BLaER1 (cell line): ENCODE measurements around the gene POU2AF3.

Experiments used
- H3K27ac ChIP-seq: shearing (Covaris generic); formaldehyde crosslinking; 2 replicates; pipeline ENCODE4 v1.8.1; 2022
- H3K27me3 ChIP-seq: shearing (Covaris generic); formaldehyde crosslinking; 2 replicates; pipeline ENCODE4 v1.8.1; 2022
- H3K36me3 ChIP-seq: shearing (Covaris generic); formaldehyde crosslinking; 2 replicates; pipeline ENCODE4 v1.8.1; 2022
- H3K4me1 ChIP-seq: shearing (Covaris generic); formaldehyde crosslinking; 2 replicates; pipeline ENCODE4 v1.8.1; 2022
- H3K4me2 ChIP-seq: shearing (Covaris generic); formaldehyde crosslinking; 2 replicates; pipeline ENCODE4 v1.8.1; 2022
- H3K4me3 ChIP-seq: shearing (Covaris generic); formaldehyde crosslinking; 2 replicates; pipeline ENCODE4 v1.8.1; 2022
- H3K9ac ChIP-seq: shearing (Covaris generic); formaldehyde crosslinking; 2 replicates; pipeline ENCODE4 v1.8.1; 2022
- H3K9me3 ChIP-seq: shearing (Covaris generic); formaldehyde crosslinking; 2 replicates; pipeline ENCODE4 v1.8.1; 2022
- H4K20me1 ChIP-seq: shearing (Covaris generic); formaldehyde crosslinking; 2 replicates; pipeline ENCODE4 v1.8.1; 2022
- Cebpa-rat ChIP-seq: shearing (Covaris generic); IDR thresholded peaks from 2 replicates; pipeline ENCODE4 v1.8.1; 2022

The POU2AF3 gene

GRCh38 chr11:111334532-111335502 lies 36.5 kb downstream of the POU2AF3 start:
- H3K4me1 ChIP-seq, result peaks cover 13% of the 10 kb centered on the region

GRCh38 chr11:111335549-111335948 lies 37.2 kb downstream of the POU2AF3 start:
- H3K9ac ChIP-seq, result no peak overlapping the region
- no peak for TF ChIP-seq Cebpa-rat
- H3K9me3 ChIP-seq, result peaks cover 3% of the 10 kb centered on the region; the same call in 1 of the 2 replicates
- no peaks in the 10 kb centered on the region for H4K20me1 ChIP-seq
- peaks cover 8% of the 10 kb centered on the region; the same call in 1 of the 2 replicates for H3K36me3 ChIP-seq
- H3K4me1 ChIP-seq, result peaks cover 6% of the 10 kb centered on the region; the same call in 1 of the 2 replicates
- H3K4me2 ChIP-seq, result no peak overlapping the region
- no peak overlapping the region for H3K27ac ChIP-seq
- no peak overlapping the region for H3K4me3 ChIP-seq
- H3K27me3 ChIP-seq, result no peaks in the 10 kb centered on the region

More at GRCh38 chr11:111334532-111335502, 36.5 kb downstream of the POU2AF3 start:
- Histone ChIP-seq H4K20me1 (no peaks in the 10 kb centered on the region), H3K9ac (no peak overlapping the region), H3K9me3 (no peaks in the 10 kb centered on the region), H3K4me3 (no peak overlapping the region), H3K27ac (no peak overlapping the region), H3K27me3 (no peaks in the 10 kb centered on the region), H3K4me2 (no peak overlapping the region), H3K36me3 (peaks cover 8% of the 10 kb centered on the region; the same call in 1 of the 2 replicates)
- no peak for TF ChIP-seq Cebpa-rat

DNA sequence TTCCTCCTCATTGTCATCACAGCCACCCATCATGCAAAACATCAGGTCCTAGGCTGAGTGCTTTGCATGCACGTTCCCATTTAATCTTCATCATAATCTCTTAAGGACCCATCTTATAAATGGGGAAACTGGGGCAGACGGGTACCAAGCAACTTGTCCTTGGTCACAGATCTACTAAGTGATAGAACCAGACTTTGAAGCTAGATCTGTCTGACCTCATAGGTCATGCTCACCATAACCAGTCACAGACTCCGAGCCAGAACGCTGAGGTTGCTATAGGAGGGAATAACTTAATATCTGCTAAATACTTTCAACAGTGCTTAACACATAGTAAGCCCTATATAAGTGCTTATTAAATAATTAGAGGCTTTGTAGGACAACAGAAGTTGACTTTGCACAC lies 37.7 kb downstream of the POU2AF3 start:
- no peak overlapping the region for H3K27ac ChIP-seq
- no peak for TF ChIP-seq Cebpa-rat
- H3K9me3 ChIP-seq, result peaks cover 7% of the 10 kb centered on the region

DNA sequence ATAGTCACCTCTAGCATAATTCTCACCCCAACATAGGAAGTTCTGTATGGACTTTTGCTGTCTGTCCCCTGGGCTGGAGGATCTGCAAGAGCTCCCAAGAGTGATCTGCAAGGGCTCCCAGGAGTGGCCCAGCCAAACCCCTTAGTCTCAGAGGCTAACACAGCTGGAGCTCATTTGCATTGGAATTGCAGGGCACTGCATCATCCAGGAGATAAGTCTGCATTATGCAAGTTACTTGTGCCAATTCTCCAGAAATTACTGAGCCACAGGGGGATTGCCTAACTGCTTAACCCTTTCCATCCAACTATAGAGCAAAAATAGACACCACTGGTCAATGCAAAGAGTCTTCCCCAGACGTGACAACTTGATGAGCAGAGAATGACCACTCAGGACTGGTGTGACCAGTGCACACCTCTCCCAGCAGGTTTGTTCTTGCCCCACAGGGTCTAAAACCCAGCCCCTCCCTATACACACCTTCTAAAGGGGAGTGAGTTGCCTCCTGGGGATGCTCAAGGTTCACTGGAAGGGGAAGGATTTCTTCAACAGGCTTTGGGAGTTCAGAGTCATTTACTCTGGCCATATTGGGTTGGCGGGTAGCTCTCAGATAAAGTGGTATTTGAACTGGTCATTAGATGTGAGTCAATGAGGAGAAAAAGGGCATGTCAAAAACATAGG lies 38.4 kb downstream of the POU2AF3 start:
- H3K27ac ChIP-seq, result no peak overlapping the region
- no peak overlapping the region for H3K4me2 ChIP-seq
- no peaks in the 10 kb centered on the region for H4K20me1 ChIP-seq
- H3K9me3 ChIP-seq, result peaks cover 7% of the 10 kb centered on the region
- H3K36me3 ChIP-seq, result peaks cover 8% of the 10 kb centered on the region; the same call in 1 of the 2 replicates
- H3K27me3 ChIP-seq, result no peaks in the 10 kb centered on the region
- H3K4me3 ChIP-seq, result no peak overlapping the region
- peaks cover 5% of the 10 kb centered on the region; the same call in 1 of the 2 replicates for H3K4me1 ChIP-seq
- H3K9ac ChIP-seq, result no peak overlapping the region
- no peak for TF ChIP-seq Cebpa-rat

More for the DNA sequence above, 37.7 kb downstream of the POU2AF3 start:
- Histone ChIP-seq H3K9ac (no peak overlapping the region), H3K4me2 (no peak overlapping the region), H3K4me3 (no peak overlapping the region), H3K4me1 (peaks cover 5% of the 10 kb centered on the region; the same call in 1 of the 2 replicates), H3K27me3 (no peaks in the 10 kb centered on the region), H4K20me1 (no peaks in the 10 kb centered on the region), H3K36me3 (peaks cover 8% of the 10 kb centered on the region; the same call in 1 of the 2 replicates)

DNA sequence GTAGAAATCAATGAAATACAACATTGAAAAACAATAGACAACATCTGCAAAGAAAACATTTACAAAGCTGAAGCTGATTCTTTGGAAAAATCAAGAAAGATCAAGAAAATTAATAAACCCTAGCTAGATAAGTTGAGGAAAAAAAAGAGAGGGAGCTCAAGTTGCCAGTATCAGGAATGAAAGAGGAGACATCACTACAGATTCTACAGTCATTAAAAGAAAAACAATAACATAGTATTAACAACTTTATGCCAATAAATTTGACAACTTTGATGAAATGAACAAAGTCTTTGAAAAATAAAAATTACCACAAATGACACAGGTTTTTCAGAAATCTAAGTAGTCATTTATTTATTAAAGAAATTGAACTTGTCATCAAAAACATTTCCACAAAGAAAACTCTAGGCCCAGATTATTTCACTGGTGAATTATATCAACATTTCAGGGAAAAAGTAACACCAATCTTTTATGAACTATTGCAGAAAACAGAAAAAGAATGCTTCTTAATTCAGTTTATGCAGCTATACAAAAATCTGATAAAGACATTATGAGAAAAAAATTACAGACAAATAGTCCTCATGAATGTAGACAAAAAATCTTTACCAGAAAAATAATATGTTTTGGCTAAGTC lies 41.5 kb downstream of the POU2AF3 start:
- peaks cover 7% of the 10 kb centered on the region for H3K9me3 ChIP-seq
- no peaks in the 10 kb centered on the region for H3K27me3 ChIP-seq
- H4K20me1 ChIP-seq, result no peaks in the 10 kb centered on the region
- H3K27ac ChIP-seq, result no peak overlapping the region
- no peak overlapping the region for H3K9ac ChIP-seq
- peaks cover 8% of the 10 kb centered on the region; the same call in 1 of the 2 replicates for H3K36me3 ChIP-seq
- H3K4me2 ChIP-seq, result no peak overlapping the region
- peaks cover 5% of the 10 kb centered on the region; the same call in 1 of the 2 replicates for H3K4me1 ChIP-seq
- H3K4me3 ChIP-seq, result no peak overlapping the region
- TF ChIP-seq Cebpa-rat, result no peak

DNA sequence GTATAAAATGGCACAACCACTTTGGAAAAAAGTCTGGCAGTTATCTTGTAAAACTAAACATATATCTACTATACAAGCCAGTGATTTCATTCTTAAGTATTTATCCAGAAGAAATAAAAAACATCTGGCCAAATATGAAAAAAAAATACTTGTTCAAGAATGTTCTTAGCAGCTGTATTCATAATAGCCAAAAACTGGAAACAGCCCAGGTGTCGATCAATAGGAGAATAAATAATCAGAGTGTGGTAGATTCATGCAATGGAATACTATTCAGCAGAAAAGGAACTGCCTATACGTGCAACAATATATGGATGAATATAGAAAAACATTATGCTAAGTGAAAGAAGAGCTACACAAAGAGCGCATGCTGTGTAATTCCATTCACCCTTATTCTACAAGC lies 44.0 kb downstream of the POU2AF3 start:
- peaks cover 4% of the 10 kb centered on the region; the same call in 1 of the 2 replicates for H3K36me3 ChIP-seq
- H3K4me1 ChIP-seq, result no peaks in the 10 kb centered on the region
- peaks cover 7% of the 10 kb centered on the region for H3K9me3 ChIP-seq
- no peak for TF ChIP-seq Cebpa-rat
- H3K9ac ChIP-seq, result no peak overlapping the region
- H3K27ac ChIP-seq, result no peak overlapping the region
- no peak overlapping the region for H3K4me2 ChIP-seq
- H3K4me3 ChIP-seq, result no peak overlapping the region
- no peaks in the 10 kb centered on the region for H4K20me1 ChIP-seq
- H3K27me3 ChIP-seq, result no peaks in the 10 kb centered on the region

GRCh38 chr11:111344032-111344431 lies 45.7 kb downstream of the POU2AF3 start:
- Histone ChIP-seq H3K4me1 (no peaks in the 10 kb centered on the region), H3K27ac (no peak overlapping the region), H3K9me3 (peaks cover 7% of the 10 kb centered on the region), H4K20me1 (no peaks in the 10 kb centered on the region), H3K9ac (no peak overlapping the region), H3K4me2 (no peak overlapping the region), H3K36me3 (no peaks in the 10 kb centered on the region), H3K4me3 (no peak overlapping the region), H3K27me3 (no peaks in the 10 kb centered on the region)
- no peak for TF ChIP-seq Cebpa-rat

DNA sequence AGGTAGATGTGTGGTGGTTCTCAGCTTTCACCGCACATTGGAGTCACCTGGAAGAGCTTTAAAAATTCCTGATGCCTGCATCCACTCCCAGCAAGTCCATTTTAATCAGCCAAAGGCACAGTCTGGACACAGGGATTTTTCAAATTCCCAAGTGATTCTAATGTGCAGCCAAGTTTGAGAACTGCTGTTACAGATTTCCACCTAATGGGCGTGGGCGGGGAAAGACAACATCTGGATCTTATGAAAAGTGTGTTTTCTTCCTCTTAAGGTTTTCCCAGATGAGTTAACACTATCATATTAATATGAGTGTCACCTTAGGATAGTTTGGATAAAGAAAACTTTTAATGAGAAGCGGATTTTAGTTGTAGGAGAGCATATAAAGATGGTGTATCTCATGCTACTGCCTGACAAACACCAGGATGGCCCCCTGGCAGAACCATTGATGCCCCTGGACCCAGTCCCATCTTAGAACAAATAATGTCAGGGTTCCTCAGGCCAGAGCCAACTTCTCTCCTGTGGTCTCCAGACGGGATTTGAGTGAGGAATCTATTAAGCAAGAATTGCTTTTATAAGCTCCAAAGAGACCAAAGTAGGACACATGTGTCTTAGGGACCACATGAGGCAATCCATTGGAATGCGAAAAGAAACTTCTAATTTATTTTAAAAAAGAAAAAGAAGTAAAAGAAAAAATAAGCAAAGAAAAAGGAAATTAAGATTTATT lies 48.8 kb downstream of the POU2AF3 start:
- peaks cover 16% of the 10 kb centered on the region for H3K36me3 ChIP-seq
- H3K27me3 ChIP-seq, result no peaks in the 10 kb centered on the region
- H4K20me1 ChIP-seq, result no peaks in the 10 kb centered on the region
- TF ChIP-seq Cebpa-rat, result no peak
- H3K4me3 ChIP-seq, result no peak overlapping the region
- H3K4me2 ChIP-seq, result no peak overlapping the region
- H3K4me1 ChIP-seq, result no peaks in the 10 kb centered on the region
- no peaks in the 10 kb centered on the region for H3K9me3 ChIP-seq
- H3K9ac ChIP-seq, result no peak overlapping the region
- no peak overlapping the region for H3K27ac ChIP-seq

GRCh38 chr11:111347723-111348115 lies 49.4 kb downstream of the POU2AF3 start:
- peaks cover 22% of the 10 kb centered on the region for H3K36me3 ChIP-seq
- no peaks in the 10 kb centered on the region for H3K4me1 ChIP-seq
- no peaks in the 10 kb centered on the region for H3K9me3 ChIP-seq
- no peak for TF ChIP-seq Cebpa-rat
- H3K27me3 ChIP-seq, result no peaks in the 10 kb centered on the region
- no peak overlapping the region for H3K4me3 ChIP-seq
- H3K27ac ChIP-seq, result no peak overlapping the region
- H3K4me2 ChIP-seq, result no peak overlapping the region
- H3K9ac ChIP-seq, result no peak overlapping the region
- H4K20me1 ChIP-seq, result no peaks in the 10 kb centered on the region
